Activated CD8-positive, alpha-beta memory T cell treated with anti-CD3 and anti-CD28 coated beads, Interleukin-2, amount 50 U/mL, for 24 hours (primary cell): ENCODE data around the gene C6orf141.

ENCODE experiments used
- DNase-seq: peaks from one replicate; pipeline ENCODE4 v3.0.0-alpha.2; 2020; ENCODE audit errors: extremely low read depth

Gene C6orf141

DNA sequence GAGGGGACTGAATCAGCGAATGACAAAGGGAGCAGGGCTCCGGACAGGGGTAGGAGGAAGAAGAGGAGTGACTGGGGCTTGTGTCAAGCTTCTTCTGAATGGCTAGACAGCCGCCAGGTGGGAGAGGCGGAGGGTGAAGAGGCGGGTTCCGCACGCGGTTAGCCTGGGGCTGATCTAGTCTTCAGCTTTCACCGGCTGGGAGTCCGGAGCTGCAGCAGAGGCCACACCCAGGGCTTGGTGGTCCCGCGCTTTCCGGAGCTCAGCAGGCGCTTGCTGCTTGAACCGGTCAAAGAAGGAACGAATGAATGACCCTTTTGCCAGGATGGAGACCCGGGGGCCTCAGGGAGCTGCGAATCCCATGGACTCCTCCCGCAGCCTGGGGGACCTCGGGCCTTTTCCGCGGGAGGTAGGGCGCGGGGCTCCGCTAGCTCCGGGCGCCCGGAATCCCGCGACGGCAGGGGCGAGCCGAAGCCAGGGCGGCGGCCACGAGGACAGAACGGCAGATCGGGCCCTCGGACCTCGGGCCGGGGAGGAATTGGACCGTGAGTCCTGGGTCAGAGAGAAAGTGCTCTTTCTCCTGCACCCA, at the start of gene C6orf141:
Gene C6orf141 (plus strand): TSS at position 177 of the 586 bp plus-strand sequence. CDS start 125 bp downstream, at position 302.
- DNase-seq, result no peak

DNA sequence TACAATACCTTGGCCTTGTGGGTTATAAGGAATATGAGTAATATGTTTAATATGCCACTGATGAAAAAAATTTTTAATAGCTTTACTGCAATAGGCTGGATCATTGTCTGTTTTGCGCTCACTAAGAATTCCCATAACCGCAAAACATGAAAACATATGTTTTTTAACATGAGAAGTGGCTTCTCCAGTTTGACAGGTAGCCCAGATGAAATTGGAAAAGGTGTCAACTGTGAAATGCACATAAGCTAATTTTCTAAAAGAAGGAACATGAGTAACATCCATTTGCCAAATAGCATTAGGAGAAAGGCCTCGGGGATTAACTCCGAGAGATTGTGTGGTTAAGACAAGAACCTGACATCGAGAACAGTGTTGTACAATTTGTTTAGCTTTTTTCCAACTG, 45.8 kb upstream of the C6orf141 start:
- DNase-seq, result no peak

DNA sequence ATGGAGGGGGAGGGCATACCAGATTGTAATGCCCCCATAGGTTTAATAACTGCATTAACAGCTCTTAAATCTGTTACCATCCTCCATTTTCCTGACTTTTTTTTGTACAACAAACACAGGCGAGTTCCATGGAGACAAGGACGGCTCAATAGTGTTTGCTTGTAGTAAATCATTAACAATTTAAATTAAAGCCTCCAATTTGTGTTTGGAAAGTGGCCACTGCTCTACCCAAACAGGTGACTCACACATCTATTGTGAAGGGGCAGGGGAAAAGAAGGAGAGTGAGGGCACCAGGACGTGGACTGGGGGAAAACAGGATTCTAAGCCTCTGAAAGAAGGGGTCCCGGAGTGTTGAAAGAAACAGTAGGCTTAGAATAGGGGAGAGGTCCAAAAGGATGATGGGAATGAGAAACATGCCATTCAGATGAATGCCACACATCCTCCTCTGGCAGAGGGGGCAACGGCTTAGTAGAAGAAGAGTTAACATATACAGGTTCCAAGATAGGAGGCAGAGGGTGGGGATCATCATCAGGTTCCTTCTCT, 43.8 kb upstream of the C6orf141 start:
- no peak for DNase-seq

DNA sequence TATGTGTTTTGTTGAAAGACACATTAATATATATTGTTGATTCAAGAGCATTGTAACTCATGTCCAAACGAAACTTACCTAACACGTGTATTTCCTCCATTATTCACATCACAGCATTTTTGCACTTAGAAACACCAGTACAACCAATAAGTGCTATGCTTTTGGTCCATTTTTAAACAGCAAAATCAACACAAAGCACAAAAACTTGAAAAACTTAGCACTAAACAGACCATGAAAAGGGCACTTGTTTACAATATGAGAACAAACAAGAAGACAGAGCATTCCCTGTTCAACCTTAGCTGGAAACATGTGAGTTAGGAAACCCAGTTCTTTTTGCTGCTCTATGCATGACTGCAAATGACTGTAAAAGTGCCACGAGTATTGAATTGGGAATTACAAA, 41.1 kb upstream of the C6orf141 start:
- DNase-seq, result no peak

DNA sequence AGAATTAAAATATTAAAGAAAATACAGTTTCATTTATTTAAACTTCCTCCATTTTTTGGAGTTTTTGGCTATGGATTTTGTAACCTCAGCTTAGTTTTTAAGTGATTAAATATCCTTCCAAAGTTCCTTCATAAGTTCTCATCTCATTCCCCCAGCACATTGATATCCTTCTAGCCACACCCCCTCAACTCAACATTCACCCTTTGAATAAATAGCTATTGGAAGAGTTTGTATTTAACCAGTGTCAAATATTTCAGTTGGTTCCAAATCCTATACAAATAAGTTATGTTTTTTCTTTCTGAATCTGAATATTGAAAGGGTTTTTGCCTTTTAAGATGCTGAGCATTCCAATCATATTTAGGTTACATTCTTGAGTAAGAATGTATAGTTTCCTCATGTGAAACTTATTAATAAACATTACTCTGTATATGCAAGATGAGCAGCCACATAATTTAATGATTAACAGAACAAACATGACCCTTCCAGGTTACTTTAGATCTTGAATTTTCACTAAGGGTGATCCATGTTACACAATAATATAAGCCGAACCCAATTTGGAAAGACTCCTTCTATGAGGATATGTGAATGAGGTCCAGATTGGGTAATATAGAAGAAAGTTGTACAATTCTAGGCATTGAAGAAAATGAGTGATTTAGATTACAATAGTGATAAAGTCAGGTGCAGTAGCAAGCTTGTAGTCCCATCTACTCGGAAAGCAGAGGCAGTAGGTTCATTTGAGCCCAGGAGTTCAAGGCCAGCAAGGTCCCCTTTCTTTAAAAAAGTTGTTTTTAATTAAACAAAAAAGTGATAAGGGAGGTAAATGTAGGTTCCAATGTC, 37.1 kb upstream of the C6orf141 start:
- no peak for DNase-seq

DNA sequence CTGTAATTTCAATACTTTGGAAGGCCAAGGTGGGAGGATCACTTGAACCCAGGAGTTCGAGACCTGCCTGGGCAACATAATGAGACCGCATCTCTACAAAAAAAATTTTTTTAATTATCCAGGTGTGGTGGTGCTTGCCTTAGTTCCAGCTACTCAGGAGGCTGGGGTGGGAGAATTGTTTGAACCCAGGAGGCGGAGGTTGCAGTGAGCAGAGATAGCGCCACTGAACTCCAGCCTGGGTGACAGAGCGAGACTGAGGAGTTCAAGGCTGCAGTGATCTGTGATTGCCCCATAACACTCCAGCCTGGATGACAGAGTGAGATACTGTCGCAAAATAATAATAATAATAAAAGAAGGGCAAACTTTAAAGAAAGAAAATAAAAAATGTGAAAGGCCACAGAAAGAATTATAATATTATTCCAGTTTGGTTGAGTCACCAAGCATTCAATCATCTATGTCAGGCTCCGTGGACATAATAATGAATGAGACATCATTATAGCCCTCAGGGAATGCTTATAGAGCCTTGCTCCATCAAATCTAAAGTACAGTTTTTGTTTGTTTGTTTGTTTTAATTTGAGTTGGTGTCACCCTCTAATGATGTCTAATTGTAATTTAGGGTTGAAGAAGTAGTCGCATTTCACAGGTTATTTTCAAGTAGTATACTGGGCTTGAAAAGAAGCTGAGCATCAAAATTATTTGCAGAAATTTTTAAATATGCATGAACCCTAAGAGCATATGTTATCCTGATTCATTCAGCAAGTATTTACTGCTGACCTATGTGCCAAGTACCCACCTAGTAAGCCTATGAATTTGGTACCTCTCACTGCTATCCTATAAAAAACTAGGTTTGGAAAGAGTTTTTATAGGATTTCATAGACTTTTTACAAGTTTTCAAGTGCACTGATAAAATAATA, 35.6 kb upstream of the C6orf141 start:
- no peak for DNase-seq

DNA sequence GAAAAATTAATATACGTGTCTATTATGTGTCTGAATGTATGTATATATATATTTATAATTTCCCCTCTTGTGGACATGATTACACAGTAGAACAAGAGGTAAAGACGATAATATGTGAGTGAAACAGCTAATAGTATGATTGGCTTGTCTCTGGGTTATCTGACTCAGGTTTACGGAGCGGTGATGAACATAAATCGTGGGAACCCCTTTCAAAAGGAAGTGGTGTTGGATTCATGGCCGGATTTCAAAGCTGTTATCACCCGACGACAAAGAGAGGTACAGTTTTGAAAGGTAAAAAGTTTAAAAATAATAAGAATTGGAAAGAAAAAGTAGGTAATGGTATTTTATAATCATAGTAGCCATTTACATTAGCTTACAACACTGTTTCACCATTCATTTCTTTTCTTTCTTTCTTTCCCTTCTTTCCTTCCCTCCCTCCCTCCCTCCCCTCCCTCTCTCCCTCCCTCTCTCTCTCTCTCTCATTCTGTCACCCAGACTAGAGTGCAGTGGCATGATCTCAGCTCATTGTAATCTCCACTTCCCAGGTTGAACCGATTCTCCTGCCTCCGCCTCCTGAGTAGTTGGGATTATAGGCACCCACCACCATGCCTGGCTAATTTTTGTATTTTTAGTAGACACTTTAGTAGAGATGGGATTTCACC, 34.9 kb upstream of the C6orf141 start:
- DNase-seq, result no peak

DNA sequence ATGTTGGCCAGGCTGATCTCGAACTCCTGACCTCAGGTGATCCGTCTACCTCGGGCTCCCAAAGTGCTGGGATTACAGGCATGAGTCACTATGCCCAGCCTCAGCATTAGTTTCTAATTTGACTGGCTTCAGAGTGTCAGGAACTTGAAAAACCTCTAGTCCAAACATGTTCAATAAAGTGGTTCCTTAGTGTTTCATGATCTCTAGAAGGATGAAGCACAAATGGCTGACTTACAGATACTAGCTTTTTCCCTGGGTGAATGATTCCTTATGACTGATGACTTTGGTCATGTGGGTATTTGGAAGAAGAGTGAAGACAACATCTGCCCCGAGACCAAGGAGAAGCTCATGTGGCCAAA, 34.3 kb upstream of the C6orf141 start:
- DNase-seq, result no peak

DNA sequence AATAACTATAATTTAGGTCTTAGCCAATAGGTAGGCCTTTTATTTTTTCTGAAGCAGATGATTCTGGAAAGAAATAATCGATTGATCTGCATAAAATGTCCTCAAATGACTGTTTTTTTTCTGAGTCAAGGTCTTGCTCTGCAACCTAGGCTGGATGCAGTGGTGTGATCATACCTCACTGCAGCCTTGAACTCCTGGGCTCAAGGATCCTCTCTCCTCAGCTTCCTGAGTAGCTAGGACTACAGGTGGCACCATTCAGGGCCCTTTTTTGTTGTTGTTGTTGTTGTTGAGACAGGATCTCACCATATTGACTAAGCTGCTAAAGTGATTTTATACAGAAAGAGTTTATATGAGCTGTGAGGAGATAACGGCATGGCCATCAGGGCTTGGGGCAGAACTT, 32.5 kb upstream of the C6orf141 start:
- no peak for DNase-seq

DNA sequence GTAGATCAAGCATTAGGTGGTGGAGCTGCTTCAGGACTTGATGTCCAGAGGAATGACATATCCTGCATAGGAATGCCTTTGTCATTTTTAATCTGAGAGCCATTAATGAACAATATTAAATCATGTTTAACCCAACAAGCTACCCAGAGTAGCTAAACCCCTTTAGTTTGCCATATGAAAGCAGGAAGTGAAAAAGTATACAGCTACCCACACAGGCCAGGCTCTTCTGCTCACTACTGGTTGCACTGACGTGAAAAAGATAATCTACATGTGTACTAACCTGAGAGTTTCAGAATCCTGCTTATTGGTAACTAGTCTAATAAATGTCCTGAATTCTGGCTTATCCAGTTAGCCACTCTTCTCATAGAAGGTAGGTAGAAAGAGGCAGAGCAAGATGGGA, 30.8 kb upstream of the C6orf141 start:
- no peak for DNase-seq

DNA sequence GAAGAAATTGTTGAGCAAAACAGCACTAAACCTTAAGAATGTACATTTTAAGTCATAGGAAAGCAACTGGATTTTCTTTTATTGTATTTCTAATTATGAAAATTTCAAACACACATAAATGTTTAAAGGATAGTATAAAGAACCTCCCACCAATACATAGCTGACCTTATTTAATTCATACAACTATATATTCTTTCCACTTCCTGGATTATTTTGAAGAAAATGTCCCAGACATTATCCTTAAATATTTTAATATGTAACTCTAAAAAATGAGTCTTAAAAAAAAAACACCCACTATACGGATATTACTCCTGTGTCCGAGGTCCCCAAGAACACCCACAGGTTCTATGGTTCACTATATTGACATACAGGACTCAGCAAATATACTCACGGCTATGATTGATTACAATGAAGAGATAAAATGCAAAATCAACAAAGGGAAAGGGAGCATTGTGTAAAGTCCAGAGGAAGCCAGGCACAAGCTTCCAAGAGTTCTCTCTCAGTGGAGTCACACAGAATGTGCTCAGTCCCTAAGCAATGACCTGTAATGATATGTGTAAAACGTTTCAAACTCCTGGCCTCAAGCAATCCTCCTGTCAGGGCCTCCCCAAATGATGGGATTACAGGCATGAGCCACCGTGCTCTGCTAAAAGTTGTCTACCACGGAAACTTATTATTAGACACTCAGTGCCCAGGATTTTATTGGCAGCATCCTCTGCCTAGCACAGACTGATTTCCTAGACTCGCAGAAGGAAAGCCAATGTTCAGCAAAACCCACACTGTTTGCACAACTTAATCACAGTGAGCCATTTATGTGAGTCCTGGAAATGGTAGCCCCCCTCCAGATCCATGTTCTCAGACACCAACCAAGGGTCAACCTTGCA, 27.5 kb upstream of the C6orf141 start:
- no peak for DNase-seq

DNA sequence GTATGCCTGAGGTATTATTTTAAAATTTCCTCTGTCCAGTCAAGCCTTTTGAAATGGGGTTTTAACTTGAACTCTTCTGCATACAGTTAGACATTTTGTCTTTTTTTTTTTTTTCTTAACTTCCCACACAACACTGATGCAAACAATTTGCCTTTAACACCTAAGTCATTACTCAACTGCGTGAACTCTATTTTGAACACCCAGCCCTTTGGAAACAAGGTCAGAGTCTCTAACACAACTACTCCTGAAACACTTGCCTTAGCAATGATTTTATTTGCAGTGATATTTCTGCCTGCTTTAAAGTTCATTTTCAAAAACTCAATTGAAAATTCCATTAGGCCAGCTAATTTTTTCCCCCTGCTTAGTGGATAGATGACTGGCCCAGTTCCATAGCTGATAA, 26.6 kb upstream of the C6orf141 start:
- no peak for DNase-seq

DNA sequence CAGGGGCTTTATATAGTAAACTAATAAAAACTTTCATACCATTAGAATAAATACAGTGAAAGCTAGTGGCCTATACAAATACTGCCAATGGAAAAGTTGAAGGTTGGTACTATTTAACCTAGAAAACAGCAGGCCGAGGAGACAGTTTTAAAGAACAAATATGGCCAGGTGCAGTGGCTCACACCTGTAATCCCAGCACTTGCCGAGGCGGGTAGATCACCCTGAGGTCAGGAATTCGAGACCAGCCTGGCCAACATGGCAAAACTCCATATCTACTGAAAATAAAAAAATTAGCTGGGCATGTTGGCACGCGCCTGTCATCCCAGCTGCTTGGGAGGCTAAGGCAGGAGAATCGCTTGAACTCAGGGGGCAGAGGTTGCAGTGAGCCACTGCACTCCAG, 25.9 kb upstream of the C6orf141 start:
- DNase-seq, result no peak

DNA sequence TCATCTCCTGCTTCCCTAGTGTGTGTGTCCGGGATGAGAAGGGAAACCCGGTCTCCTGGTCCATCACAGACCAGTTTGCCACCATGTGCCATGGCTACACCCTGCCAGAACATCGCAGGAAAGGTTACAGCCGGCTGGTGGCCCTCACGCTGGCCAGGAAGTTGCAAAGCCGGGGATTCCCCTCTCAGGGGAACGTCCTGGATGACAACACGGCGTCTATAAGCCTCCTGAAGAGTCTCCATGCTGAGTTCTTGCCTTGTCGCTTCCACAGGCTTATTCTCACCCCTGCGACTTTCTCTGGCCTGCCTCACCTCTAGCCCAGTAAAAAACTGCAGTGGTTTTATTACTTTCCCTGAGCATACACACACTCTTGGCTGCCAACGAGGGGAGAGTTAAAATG, 23.9 kb upstream of the C6orf141 start:
- DNase-seq, result no peak

DNA sequence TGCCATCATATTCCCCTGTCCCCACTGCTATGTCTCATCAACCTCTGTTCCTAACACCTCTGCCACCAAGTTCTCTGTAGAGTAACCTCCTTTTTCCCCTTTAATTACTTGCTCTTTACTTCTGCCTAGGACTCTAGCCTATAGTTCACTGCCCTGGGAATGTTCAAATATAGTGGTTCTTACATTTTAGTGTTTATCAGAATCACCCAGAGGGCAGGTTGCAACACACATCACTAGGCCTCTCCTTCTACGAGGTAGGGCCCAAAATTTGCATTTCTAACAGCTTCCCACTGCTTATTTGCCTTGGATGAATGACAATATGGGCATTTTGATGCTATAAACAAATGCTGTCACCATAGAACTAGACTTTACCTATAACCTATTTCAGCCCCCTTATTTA, 23.1 kb upstream of the C6orf141 start:
- DNase-seq, result no peak

DNA sequence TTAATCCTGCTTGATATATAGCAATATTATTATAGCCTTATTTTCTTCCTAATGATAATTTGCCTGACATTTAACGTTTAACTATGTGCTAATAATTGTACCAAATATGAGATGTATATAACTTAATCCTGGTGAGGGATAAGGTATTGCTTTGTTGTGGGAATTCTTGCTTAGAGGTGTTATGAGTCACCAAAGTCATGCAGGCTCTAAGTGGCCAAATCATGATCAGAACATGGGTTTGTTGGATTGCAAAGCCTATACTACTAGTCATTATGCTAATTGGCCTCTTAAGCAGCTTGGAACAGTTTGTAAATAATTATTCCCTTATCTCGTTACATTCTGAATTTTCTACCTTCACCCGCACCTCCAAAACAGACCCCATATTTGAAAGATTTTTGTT, 21.9 kb upstream of the C6orf141 start:
- no peak for DNase-seq

DNA sequence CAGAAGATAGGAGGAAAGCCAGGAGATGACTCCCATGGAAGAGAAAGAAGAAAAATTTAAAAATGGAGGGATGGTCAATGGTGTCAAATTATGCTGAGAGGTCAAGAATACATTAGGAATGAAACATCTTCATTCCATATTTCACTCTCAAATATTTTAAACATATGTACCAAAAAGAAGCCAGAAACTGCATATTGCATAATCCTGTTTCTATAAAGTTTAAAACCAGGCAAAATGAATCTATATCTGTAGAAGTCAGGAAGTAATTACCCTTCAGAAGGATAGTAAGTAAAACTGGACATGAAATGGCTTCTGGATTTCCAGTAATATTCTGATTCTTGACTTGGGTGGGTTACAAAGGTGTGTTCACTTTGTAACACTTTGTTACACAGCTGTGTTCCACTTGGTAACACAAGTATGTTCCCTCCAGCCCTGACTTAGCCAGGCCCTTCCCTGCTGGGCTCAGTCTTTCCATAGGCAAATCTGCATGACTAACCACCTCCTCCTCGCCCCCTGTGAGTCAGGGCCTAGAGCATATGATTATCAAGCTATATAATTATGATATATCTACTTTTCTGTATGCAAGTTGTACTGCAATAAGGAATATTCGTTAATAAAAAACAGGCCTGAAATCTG, 20.2 kb upstream of the C6orf141 start:
- no peak for DNase-seq

DNA sequence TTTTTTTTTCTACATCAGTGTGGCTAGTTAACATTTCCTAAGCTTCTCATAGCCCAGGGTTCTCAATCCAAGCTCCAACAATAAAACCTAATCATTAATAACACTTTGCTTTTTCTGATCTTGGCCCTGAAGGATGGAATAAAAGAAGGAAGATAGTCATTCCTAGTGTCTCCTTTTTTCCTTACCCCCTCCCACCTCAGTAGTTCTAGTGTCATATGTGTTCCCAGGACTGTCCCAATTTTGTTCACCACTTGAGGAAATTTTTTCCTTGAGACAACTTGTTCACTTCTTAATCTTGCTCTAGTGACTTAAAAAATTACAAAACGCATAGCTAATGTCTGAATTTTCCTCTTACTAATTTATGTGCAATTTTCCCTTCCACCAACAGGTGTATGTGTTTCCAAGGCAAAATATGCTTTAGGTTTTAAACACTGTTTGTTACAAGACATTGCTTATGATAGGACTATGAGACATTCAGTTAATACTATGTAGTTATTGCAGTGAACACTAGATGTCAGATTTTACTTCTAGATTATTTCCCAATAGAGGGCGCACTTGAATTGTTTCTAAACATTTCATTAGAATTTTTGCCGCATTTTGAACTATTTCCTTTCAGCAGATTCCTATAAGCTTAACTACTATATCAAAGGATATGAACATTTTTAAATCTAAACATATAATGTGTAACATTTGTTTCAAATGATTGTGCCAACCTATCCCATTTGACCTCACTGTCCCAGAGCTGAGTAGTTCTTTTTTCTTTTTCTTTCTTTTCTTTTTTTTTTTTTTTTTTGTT, 18.5 kb upstream of the C6orf141 start:
- DNase-seq, result no peak

DNA sequence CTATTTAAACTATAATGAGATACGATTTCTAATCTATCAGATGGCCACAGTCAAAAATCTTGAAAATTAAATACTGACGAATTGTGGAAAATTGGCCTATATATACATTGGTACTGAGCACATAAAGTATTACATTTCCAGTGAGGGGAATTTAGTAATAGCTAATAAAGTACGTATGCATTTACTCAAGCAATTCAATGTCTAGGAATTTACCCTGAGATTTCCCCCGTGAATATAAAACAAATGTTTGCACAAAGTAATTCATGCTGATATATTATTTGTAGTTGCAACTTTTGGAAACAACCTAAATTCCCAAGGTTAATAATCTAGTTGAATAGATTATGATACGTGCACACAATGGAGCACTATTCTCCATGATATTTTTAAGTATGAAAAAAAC, 14.7 kb upstream of the C6orf141 start:
- DNase-seq, result no peak
